ENCODE data around the gene GNAS.

GRCh38 chr20:58907320-58908137, 55.0 kb downstream of the GNAS start:
- TF ChIP-seq PRDM10 (IDR thresholded peaks at IDR 0.05; ENCODE audit: partially characterized antibody) = no peak
- TF ChIP-seq HDAC2 (IDR thresholded peaks at IDR 0.05) = no peak
- no peak for TF ChIP-seq YBX1 (IDR thresholded peaks at IDR 0.05)
- TF ChIP-seq MBD2 (IDR thresholded peaks at IDR 0.05; ENCODE audit: borderline replicate concordance, low read depth) = no peak
- TF ChIP-seq SMAD1 (IDR thresholded peaks at IDR 0.05; ENCODE audit: low read depth, low read length, partially characterized antibody) = no peak
- TF ChIP-seq CHD1 (IDR thresholded peaks at IDR 0.05; ENCODE audit: low read length) = no peak
- 0 out of 2 replicates have a peak, but pooled peaks have one; percentile 43 for TF ChIP-seq POLR2AphosphoS2 (IDR thresholded peaks at IDR 0.05; ENCODE audit: low read length)
- TF ChIP-seq SMC3 (conservative IDR thresholded peaks at IDR 0.05; ENCODE audit: insufficient read depth, low read depth, low read length) = no peak
- no peak for TF ChIP-seq CBX8 (IDR thresholded peaks at IDR 0.05; ENCODE audit: borderline replicate concordance, extremely low read depth, low read depth, low read length, poor library complexity, severe bottlenecking)
- no peak for TF ChIP-seq POLR2AphosphoS5 (IDR thresholded peaks at IDR 0.05; ENCODE audit: control insufficient read depth, insufficient read depth, low read depth, low read length)
- no peak for TF ChIP-seq POLR2A (conservative IDR thresholded peaks at IDR 0.05)
- TF ChIP-seq CTCF (IDR thresholded peaks at IDR 0.05 in 2 of 3, conservative IDR thresholded peaks at IDR 0.05 in 1 of 3; ENCODE audit: insufficient read depth in 2 of 3, low read depth in 1 of 3, low read length in 3 of 3) = no peak
- TF ChIP-seq DIDO1 (tag; IDR thresholded peaks at IDR 0.05; ENCODE audit: low read depth) = no peak
- no peak for TF ChIP-seq ZNF592 (IDR thresholded peaks at IDR 0.05)
